SKM-1 (cell line): ENCODE results near the gene MGAT5.
"Not testable (repeated sequence)": the region's sequence is repeated elsewhere in the genome, so short reads cannot be mapped to it uniquely, and the experiment has no call there.

Experiments used
- DNase-seq: peaks from one replicate; lab custom pipeline; 2025; ENCODE audit not compliant: unreplicated experiment; lab: John Stamatoyannopoulos, UW

Gene MGAT5

GRCh38 chr2:134461511-134461910 is 207.6 kb downstream of the MGAT5 start:
- DNase-seq = no peak

- no peak for DNase-seq
These were observed 208.4 kb downstream of the MGAT5 start for GRCh38 chr2:134462275-134462674.

- no peak for DNase-seq
These were observed 209.2 kb downstream of the MGAT5 start for GRCh38 chr2:134462791-134463698.

GRCh38 chr2:134463699-134464022 is 209.8 kb downstream of the MGAT5 start:
- DNase-seq = no peak

- no peak for DNase-seq
These were observed 211.6 kb downstream of the MGAT5 start for GRCh38 chr2:134465228-134466105.

GRCh38 chr2:134466141-134466540 is 212.3 kb downstream of the MGAT5 start:
- DNase-seq = no peak

GRCh38 chr2:134468164-134468563 is 214.3 kb downstream of the MGAT5 start:
- DNase-seq = no peak

- DNase-seq = no peak
These were observed 214.9 kb downstream of the MGAT5 start for GRCh38 chr2:134468776-134469175.

GRCh38 chr2:134469516-134470115 is 215.7 kb downstream of the MGAT5 start:
- no peak for DNase-seq

GRCh38 chr2:134470561-134471168 is 216.8 kb downstream of the MGAT5 start:
- DNase-seq = no peak

GRCh38 chr2:134476982-134477381 is 223.1 kb downstream of the MGAT5 start:
- DNase-seq = not testable (repeated sequence)

GRCh38 chr2:134479696-134480330 is 225.9 kb downstream of the MGAT5 start:
- DNase-seq = no peak

GRCh38 chr2:134482131-134482723 is 228.4 kb downstream of the MGAT5 start:
- no peak for DNase-seq

- no peak for DNase-seq
These were observed 229.0 kb downstream of the MGAT5 start for GRCh38 chr2:134482766-134483340.

GRCh38 chr2:134489732-134490384 is 236.0 kb downstream of the MGAT5 start:
- no peak for DNase-seq

- DNase-seq = no peak
These were observed 236.7 kb downstream of the MGAT5 start for GRCh38 chr2:134490559-134490958.

GRCh38 chr2:134491022-134491421 is 237.2 kb downstream of the MGAT5 start:
- DNase-seq = no peak

- DNase-seq = no peak
These were observed 238.0 kb downstream of the MGAT5 start for GRCh38 chr2:134491771-134492441.

- no peak for DNase-seq
These were observed 239.9 kb downstream of the MGAT5 start for GRCh38 chr2:134493797-134494196.
